ENCODE results near the gene NKX1-1. TPM values are rescaled to one million over a fixed set of nuclear protein-coding genes. Genes with fewer than 3 reads are reported as not detected.

Gene NKX1-1
- polyA plus RNA-seq (not detected in 3 replicates), polyA minus RNA-seq (not detected in 3 replicates)
- not detected for polyA plus RNA-seq (2011; ENCODE audit: low read depth)
- not detected in 2 replicates for polyA plus RNA-seq (2011; cell fraction: cytosol; rRNA removed)
- not detected in 2 replicates for polyA plus RNA-seq (2011; cell fraction: nucleus; rRNA removed)
- polyA plus RNA-seq (2012; ENCODE audit: low replicate concordance), result not detected in 2 replicates
- polyA minus RNA-seq (2011; cell fraction: cytosol; rRNA and poly(A)+ RNA removed), result not detected
- not detected in 2 replicates for polyA minus RNA-seq (2011; cell fraction: nucleus; rRNA and poly(A)+ RNA removed)

DNA sequence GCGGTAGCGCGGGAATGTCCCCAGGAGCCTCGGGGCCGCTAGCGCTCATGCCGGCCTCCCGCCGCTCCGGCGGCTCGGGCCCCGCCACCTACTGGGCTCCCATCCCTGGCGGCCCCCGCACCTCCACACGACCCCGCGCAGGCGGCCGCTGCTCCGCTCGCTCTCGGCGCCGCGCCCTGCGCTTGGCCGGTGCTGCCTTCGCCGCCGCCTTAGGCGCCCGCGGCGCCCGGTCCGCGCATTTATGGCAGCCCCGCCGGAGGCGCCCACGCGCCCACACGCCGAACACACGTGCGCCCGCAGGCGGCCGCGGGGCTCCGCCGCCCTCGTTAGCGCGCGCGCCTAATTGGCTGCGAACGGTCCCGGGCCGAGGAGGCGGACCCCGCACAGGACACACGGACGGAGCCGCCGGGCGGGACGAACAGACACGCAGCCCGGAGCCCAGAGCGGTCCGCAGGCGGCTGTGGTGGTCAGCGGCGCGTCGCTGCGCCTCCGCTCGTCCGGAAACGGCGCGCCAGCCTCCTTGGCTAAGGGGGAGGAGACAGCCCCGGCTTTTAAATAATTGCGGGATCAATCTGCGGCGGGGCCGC, at the start of gene NKX1-1:
NKX1-1 (minus strand) TSS at position 49 of the 587 bp plus-strand sequence; CDS start at position 49, 0 bp downstream.
- Histone ChIP-seq H3K36me3 (ENCODE audit: control insufficient read depth in 2 of 2, extremely low read depth in 1 of 2, insufficient read depth in 2 of 2, low read length in 2 of 2) (no peaks in the 10 kb centered on the region), H4K20me1 (ENCODE audit: control insufficient read depth, extremely low read depth, insufficient read depth, low read length) (peaks cover 3% of the 10 kb centered on the region), H2AFZ (ENCODE audit: control insufficient read depth, low read length) (no peak within 1 kb of the TSS), H3K9me1 (ENCODE audit: control insufficient read depth, extremely low read depth, insufficient read depth, low read length) (no peaks in the 10 kb centered on the region), H3K9ac (ENCODE audit: control insufficient read depth, extremely low read depth, insufficient read depth, low read length) (no peak within 1 kb of the TSS), H3K79me2 (ENCODE audit: control insufficient read depth, insufficient read depth, low read length) (no peaks in the 10 kb centered on the region), H3K27me3 (ENCODE audit: control insufficient read depth, extremely low read depth, insufficient read depth, low read length) (peaks cover 93% of the 10 kb centered on the region), H3K4me2 (ENCODE audit: control insufficient read depth, extremely low read depth, insufficient read depth, low read depth, low read length) (no peak within 1 kb of the TSS), H3K4me3 (ENCODE audit: control insufficient read depth in 2 of 3, extremely low read depth in 1 of 3, insufficient read depth in 2 of 3, low read depth in 1 of 3, low read length in 3 of 3) (no peak within 1 kb of the TSS), H3K4me1 (ENCODE audit: control insufficient read depth, extremely low read depth, insufficient read depth, low read length) (no peaks in the 10 kb centered on the region), H3K9me3 (ENCODE audit: control insufficient read depth, low read depth, low read length) (no peaks in the 10 kb centered on the region), H3K27ac (ENCODE audit: control insufficient read depth, insufficient read depth, low read length) (no peak within 1 kb of the TSS)
- FAIRE-seq (no peak), DNase-seq (ENCODE audit: low read depth, low spot score) (no peak)
- dilution Hi-C loops (cut with MboI; ENCODE audit: extremely low pct_ligation_motif_present, low sequenced_read_pairs), result loop anchor here (25.0 kb wide), 1 partner anchor 231 kb away; no protein-coding TSS in a partner anchor
- TF ChIP-seq, protein P1, sequence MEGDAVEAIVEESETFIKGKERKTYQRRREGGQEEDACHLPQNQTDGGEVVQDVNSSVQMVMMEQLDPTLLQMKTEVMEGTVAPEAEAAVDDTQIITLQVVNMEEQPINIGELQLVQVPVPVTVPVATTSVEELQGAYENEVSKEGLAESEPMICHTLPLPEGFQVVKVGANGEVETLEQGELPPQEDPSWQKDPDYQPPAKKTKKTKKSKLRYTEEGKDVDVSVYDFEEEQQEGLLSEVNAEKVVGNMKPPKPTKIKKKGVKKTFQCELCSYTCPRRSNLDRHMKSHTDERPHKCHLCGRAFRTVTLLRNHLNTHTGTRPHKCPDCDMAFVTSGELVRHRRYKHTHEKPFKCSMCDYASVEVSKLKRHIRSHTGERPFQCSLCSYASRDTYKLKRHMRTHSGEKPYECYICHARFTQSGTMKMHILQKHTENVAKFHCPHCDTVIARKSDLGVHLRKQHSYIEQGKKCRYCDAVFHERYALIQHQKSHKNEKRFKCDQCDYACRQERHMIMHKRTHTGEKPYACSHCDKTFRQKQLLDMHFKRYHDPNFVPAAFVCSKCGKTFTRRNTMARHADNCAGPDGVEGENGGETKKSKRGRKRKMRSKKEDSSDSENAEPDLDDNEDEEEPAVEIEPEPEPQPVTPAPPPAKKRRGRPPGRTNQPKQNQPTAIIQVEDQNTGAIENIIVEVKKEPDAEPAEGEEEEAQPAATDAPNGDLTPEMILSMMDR (optimal IDR thresholded peaks at IDR 0.05 in 1 of 3, IDR thresholded peaks at IDR 0.05 in 1 of 3, conservative IDR thresholded peaks at IDR 0.05 in 1 of 3; ENCODE audit: extremely low read depth in 1 of 3, insufficient read depth in 2 of 3, low read length in 3 of 3), result no peak
- TF ChIP-seq EZH2 (IDR thresholded peaks at IDR 0.05; ENCODE audit: low read length), result peak; percentile 14

DNA sequence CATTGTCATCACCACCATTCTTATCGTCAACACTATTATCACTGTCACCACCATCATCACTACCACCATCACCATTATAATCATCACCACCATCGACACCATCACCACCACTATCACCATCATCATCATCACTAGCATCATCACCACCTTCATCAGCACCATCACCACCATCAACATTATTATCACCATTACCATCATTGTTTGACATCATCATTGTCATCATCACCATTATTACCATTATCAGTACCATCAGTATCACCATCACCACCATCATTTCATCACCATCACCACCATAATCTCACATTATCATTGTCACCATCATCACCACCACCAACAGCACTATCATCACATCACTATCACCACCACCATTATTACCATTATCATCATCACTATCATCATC, 47.5 kb upstream of the NKX1-1 start:
- TF ChIP-seq, protein P1 (optimal IDR thresholded peaks at IDR 0.05 in 1 of 3, IDR thresholded peaks at IDR 0.05 in 1 of 3, conservative IDR thresholded peaks at IDR 0.05 in 1 of 3; ENCODE audit: extremely low read depth in 1 of 3, insufficient read depth in 2 of 3, low read length in 3 of 3), result no peak
- TF ChIP-seq EZH2 (IDR thresholded peaks at IDR 0.05; ENCODE audit: low read length), result no peak
- H3K4me3 ChIP-seq (ENCODE audit: control insufficient read depth in 2 of 3, extremely low read depth in 1 of 3, insufficient read depth in 2 of 3, low read depth in 1 of 3, low read length in 3 of 3), result no peak overlapping the region
- no peak for FAIRE-seq

More for the DNA sequence above, 47.5 kb upstream of the NKX1-1 start:
- no peaks in the 10 kb centered on the region for H3K4me1 ChIP-seq (ENCODE audit: control insufficient read depth, extremely low read depth, insufficient read depth, low read length)
- no peaks in the 10 kb centered on the region for H4K20me1 ChIP-seq (ENCODE audit: control insufficient read depth, extremely low read depth, insufficient read depth, low read length)
- no peak for DNase-seq (ENCODE audit: low read depth, low spot score)
- no peaks in the 10 kb centered on the region for H3K9me1 ChIP-seq (ENCODE audit: control insufficient read depth, extremely low read depth, insufficient read depth, low read length)
- dilution Hi-C loops (cut with MboI; ENCODE audit: extremely low pct_ligation_motif_present, low sequenced_read_pairs), result no loop called here
- no peak overlapping the region for H3K9ac ChIP-seq (ENCODE audit: control insufficient read depth, extremely low read depth, insufficient read depth, low read length)
- H3K4me2 ChIP-seq (ENCODE audit: control insufficient read depth, extremely low read depth, insufficient read depth, low read depth, low read length), result no peak overlapping the region
- H3K79me2 ChIP-seq (ENCODE audit: control insufficient read depth, insufficient read depth, low read length), result no peaks in the 10 kb centered on the region
- H3K27ac ChIP-seq (ENCODE audit: control insufficient read depth, insufficient read depth, low read length), result no peak overlapping the region
- H2AFZ ChIP-seq (ENCODE audit: control insufficient read depth, low read length), result no peak overlapping the region
- peaks cover 12% of the 10 kb centered on the region for H3K9me3 ChIP-seq (ENCODE audit: control insufficient read depth, low read depth, low read length)
- H3K36me3 ChIP-seq (ENCODE audit: control insufficient read depth in 2 of 2, extremely low read depth in 1 of 2, insufficient read depth in 2 of 2, low read length in 2 of 2), result no peaks in the 10 kb centered on the region
- peaks cover 8% of the 10 kb centered on the region for H3K27me3 ChIP-seq (ENCODE audit: control insufficient read depth, extremely low read depth, insufficient read depth, low read length)
